Measurements from ENCODE around the gene IL13. TPM values are rescaled to one million over a fixed set of nuclear protein-coding genes. Genes with fewer than 3 reads are reported as not detected.

Gene IL13
- total and polyA plus RNA-seq, 10 of the 15 experiments (the other 5 are each of a cell fraction or from before 2014, with no cell fraction given): 0.06 to 0.40 (median 0.11) TPM; not detected in 6

DNA sequence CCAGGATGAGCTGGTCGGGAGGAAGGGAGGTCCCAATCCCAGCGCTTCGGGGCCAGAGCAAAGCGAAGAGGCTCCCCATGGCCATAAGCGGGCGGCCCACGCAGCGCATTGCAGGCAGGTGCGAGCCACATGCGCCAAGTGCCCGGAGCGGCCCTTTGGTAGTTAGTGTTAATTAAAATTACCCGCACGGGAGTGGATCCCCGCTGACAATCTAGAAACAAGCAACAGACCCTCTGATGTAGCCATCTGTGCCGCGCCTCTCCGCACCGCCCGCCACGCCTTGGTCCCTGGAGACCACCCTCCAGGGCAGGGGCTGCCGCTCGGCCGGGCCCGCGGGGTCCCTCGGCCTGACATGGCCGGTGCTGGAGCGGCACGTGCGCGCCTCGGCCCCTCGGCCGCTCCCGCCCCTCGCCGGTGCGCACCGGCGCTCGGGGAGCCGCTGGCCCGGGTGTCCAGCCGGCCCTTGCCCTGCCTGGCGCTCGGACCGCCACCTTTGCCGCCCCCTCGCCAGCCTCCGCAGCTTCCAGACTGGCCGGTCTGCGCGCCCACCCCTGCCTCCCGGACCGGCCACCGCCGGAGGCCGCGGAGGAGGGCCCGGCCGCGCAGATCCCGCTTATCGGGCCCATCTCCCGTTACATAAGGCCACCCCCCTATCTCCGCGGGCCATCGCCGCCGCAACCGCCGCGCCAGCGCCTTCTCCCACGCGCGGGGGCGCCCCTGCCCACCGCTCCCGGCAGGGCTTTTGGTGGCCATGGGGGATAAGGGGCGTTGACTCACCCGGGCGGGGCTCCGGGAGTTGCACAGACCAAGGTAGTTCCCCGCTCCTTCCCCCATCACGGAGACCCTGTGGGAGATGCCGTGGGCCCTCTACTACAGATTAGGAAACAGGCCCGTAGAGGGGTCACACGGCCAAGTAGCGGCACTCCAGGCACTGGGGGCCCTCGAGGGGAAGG, 1.9 kb upstream of the IL13 start (continued):
- TF ChIP-seq, protein P1, sequence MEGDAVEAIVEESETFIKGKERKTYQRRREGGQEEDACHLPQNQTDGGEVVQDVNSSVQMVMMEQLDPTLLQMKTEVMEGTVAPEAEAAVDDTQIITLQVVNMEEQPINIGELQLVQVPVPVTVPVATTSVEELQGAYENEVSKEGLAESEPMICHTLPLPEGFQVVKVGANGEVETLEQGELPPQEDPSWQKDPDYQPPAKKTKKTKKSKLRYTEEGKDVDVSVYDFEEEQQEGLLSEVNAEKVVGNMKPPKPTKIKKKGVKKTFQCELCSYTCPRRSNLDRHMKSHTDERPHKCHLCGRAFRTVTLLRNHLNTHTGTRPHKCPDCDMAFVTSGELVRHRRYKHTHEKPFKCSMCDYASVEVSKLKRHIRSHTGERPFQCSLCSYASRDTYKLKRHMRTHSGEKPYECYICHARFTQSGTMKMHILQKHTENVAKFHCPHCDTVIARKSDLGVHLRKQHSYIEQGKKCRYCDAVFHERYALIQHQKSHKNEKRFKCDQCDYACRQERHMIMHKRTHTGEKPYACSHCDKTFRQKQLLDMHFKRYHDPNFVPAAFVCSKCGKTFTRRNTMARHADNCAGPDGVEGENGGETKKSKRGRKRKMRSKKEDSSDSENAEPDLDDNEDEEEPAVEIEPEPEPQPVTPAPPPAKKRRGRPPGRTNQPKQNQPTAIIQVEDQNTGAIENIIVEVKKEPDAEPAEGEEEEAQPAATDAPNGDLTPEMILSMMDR (IDR thresholded peaks at IDR 0.05 in 2 of 3, conservative IDR thresholded peaks at IDR 0.05 in 1 of 3; ENCODE audit: control insufficient read depth in 2 of 3, extremely low read depth in 1 of 3, insufficient read depth in 1 of 3, low read depth in 3 of 3, low read length in 3 of 3): peak in 2 of 3 experiments; percentile 30 to 45; a peak in 2 of 6 replicates
- TF ChIP-seq, protein P2, sequence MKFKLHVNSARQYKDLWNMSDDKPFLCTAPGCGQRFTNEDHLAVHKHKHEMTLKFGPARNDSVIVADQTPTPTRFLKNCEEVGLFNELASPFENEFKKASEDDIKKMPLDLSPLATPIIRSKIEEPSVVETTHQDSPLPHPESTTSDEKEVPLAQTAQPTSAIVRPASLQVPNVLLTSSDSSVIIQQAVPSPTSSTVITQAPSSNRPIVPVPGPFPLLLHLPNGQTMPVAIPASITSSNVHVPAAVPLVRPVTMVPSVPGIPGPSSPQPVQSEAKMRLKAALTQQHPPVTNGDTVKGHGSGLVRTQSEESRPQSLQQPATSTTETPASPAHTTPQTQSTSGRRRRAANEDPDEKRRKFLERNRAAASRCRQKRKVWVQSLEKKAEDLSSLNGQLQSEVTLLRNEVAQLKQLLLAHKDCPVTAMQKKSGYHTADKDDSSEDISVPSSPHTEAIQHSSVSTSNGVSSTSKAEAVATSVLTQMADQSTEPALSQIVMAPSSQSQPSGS (IDR thresholded peaks at IDR 0.05; ENCODE audit: low read length): no peak
- TF ChIP-seq HCFC1 (IDR thresholded peaks at IDR 0.05; ENCODE audit: low read length) (no peak), SUPT20H (IDR thresholded peaks at IDR 0.05; ENCODE audit: borderline replicate concordance, control insufficient read depth, low read depth, low read length) (no peak), RBBP5 (conservative IDR thresholded peaks at IDR 0.05) (no peak), ATF7 (IDR thresholded peaks at IDR 0.05; ENCODE audit: low read depth) (no peak), PAX5 (IDR thresholded peaks at IDR 0.05; ENCODE audit: borderline replicate concordance, low read depth, low read length) (no peak; the same call in 1 of the 2 replicates), CBFB (IDR thresholded peaks at IDR 0.05; ENCODE audit: low read depth) (no peak), MTA2 (IDR thresholded peaks at IDR 0.05; ENCODE audit: low read depth) (peak; percentile 25; the same call in 1 of the 2 replicates), EP300 (IDR thresholded peaks at IDR 0.05; ENCODE audit: borderline replicate concordance in 1 of 2, control insufficient read depth in 1 of 2, low read depth in 2 of 2, low read length in 2 of 2) (peak in 1 of 2 experiments; percentile 18; a peak in 1 of 4 replicates), NBN (IDR thresholded peaks at IDR 0.05) (0 out of 2 replicates have a peak, but pooled peaks have one; percentile 25), IKZF1 (conservative IDR thresholded peaks at IDR 0.05) (peak; percentile 51), SMAD5 (IDR thresholded peaks at IDR 0.05; ENCODE audit: low read depth) (no peak), SPI1 (IDR thresholded peaks at IDR 0.05; ENCODE audit: borderline replicate concordance, insufficient read depth, low read depth, low read length) (no peak)
- TF ChIP-seq, protein P3, sequence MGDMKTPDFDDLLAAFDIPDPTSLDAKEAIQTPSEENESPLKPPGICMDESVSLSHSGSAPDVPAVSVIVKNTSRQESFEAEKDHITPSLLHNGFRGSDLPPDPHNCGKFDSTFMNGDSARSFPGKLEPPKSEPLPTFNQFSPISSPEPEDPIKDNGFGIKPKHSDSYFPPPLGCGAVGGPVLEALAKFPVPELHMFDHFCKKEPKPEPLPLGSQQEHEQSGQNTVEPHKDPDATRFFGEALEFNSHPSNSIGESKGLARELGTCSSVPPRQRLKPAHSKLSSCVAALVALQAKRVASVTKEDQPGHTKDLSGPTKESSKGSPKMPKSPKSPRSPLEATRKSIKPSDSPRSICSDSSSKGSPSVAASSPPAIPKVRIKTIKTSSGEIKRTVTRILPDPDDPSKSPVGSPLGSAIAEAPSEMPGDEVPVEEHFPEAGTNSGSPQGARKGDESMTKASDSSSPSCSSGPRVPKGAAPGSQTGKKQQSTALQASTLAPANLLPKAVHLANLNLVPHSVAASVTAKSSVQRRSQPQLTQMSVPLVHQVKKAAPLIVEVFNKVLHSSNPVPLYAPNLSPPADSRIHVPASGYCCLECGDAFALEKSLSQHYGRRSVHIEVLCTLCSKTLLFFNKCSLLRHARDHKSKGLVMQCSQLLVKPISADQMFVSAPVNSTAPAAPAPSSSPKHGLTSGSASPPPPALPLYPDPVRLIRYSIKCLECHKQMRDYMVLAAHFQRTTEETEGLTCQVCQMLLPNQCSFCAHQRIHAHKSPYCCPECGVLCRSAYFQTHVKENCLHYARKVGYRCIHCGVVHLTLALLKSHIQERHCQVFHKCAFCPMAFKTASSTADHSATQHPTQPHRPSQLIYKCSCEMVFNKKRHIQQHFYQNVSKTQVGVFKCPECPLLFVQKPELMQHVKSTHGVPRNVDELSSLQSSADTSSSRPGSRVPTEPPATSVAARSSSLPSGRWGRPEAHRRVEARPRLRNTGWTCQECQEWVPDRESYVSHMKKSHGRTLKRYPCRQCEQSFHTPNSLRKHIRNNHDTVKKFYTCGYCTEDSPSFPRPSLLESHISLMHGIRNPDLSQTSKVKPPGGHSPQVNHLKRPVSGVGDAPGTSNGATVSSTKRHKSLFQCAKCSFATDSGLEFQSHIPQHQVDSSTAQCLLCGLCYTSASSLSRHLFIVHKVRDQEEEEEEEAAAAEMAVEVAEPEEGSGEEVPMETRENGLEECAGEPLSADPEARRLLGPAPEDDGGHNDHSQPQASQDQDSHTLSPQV (IDR thresholded peaks at IDR 0.05): no peak
- TF ChIP-seq, protein P4, sequence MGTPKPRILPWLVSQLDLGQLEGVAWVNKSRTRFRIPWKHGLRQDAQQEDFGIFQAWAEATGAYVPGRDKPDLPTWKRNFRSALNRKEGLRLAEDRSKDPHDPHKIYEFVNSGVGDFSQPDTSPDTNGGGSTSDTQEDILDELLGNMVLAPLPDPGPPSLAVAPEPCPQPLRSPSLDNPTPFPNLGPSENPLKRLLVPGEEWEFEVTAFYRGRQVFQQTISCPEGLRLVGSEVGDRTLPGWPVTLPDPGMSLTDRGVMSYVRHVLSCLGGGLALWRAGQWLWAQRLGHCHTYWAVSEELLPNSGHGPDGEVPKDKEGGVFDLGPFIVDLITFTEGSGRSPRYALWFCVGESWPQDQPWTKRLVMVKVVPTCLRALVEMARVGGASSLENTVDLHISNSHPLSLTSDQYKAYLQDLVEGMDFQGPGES (IDR thresholded peaks at IDR 0.05): no peak
- TF ChIP-seq, protein P5, sequence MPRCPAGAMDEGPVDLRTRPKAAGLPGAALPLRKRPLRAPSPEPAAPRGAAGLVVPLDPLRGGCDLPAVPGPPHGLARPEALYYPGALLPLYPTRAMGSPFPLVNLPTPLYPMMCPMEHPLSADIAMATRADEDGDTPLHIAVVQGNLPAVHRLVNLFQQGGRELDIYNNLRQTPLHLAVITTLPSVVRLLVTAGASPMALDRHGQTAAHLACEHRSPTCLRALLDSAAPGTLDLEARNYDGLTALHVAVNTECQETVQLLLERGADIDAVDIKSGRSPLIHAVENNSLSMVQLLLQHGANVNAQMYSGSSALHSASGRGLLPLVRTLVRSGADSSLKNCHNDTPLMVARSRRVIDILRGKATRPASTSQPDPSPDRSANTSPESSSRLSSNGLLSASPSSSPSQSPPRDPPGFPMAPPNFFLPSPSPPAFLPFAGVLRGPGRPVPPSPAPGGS (IDR thresholded peaks at IDR 0.05; ENCODE audit: borderline replicate concordance, insufficient read depth, low read depth, low read length, poor library complexity, severe bottlenecking): no peak

Data from GM12878 (cell line).